ENCODE measurements around the gene ARHGEF10L.

Gene ARHGEF10L

DNA sequence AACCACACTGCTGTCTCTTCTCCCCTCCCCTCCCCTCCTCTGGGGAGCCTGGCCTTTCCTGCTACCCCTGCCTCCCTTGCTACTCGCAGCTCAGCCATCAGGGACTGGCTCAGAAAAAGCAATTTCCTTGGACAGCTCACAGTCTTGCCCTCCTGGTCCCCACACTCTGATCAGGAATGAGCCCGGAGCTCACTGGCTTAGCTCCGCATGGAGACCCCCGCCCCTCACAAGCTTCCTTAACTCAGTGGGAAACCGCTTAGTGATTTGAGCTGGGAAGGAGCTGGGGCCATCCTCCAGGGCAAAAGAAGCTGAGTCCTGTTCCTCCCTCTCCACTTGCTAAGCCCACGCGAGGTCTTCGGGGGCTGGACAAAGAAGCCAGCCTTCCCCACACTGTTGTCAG is 145.3 kb downstream of the ARHGEF10L start:
- Histone ChIP-seq H3K79me2 (ENCODE audit: control insufficient read depth, low read length) (no peaks in the 10 kb centered on the region), H3K4me2 (ENCODE audit: low read length) (no peak overlapping the region)
- TF ChIP-seq EZH2phosphoT487 (IDR thresholded peaks at IDR 0.05; ENCODE audit: borderline replicate concordance, low read length): no peak
- TF ChIP-seq, protein P1, sequence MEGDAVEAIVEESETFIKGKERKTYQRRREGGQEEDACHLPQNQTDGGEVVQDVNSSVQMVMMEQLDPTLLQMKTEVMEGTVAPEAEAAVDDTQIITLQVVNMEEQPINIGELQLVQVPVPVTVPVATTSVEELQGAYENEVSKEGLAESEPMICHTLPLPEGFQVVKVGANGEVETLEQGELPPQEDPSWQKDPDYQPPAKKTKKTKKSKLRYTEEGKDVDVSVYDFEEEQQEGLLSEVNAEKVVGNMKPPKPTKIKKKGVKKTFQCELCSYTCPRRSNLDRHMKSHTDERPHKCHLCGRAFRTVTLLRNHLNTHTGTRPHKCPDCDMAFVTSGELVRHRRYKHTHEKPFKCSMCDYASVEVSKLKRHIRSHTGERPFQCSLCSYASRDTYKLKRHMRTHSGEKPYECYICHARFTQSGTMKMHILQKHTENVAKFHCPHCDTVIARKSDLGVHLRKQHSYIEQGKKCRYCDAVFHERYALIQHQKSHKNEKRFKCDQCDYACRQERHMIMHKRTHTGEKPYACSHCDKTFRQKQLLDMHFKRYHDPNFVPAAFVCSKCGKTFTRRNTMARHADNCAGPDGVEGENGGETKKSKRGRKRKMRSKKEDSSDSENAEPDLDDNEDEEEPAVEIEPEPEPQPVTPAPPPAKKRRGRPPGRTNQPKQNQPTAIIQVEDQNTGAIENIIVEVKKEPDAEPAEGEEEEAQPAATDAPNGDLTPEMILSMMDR (IDR thresholded peaks at IDR 0.05; ENCODE audit: low read depth, low read length, poor library complexity, severe bottlenecking): no peak

DNA sequence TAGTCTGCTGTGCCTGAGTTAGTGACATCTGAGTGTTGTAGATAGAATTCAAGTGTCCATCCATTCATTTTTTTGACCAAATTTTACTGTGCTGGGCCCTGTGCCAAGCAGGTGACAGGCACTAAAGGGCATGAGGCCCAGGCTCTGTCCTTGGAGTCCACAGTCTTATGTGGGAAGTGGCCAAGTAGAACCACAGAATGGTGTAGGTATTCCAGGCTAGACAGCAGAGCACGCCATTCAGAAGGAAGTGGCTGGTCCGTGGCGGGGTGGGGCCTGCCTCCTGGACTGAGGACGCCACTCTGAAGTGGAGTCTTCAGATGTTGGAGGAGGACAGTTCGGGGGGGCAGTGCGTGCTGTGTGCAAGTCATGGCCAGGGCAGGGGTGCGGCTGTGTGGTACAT is 146.8 kb downstream of the ARHGEF10L start:
- H3K27me3 ChIP-seq (ENCODE audit: control insufficient read depth, low read length): no peaks in the 10 kb centered on the region
- H3F3A ChIP-seq (ENCODE audit: control insufficient read depth, insufficient read depth): no peaks in the 10 kb centered on the region
- no peaks in the 10 kb centered on the region for H3K36me3 ChIP-seq (ENCODE audit: control insufficient read depth, low read length)
- 0 out of 2 replicates have a peak, but pooled peaks cover 4% of the 10 kb centered on the region for H3K9me3 ChIP-seq (ENCODE audit: control insufficient read depth, insufficient read depth, low read length)
- TF ChIP-seq EZH2phosphoT487 (IDR thresholded peaks at IDR 0.05; ENCODE audit: borderline replicate concordance, low read length): no peak
- TF ChIP-seq, protein P1 (IDR thresholded peaks at IDR 0.05; ENCODE audit: low read depth, low read length, poor library complexity, severe bottlenecking): no peak
- no peak overlapping the region for H3K4me3 ChIP-seq (ENCODE audit: low read length)
- H3K27ac ChIP-seq (ENCODE audit: low read depth, low read length): no peak overlapping the region
- no peak overlapping the region for H3K4me2 ChIP-seq (ENCODE audit: low read length)
- no peaks in the 10 kb centered on the region for H3K4me1 ChIP-seq (ENCODE audit: control insufficient read depth, low read length)
- H4K20me1 ChIP-seq (ENCODE audit: control insufficient read depth, insufficient read depth, low read depth, low read length): no peaks in the 10 kb centered on the region
- H3K79me2 ChIP-seq (ENCODE audit: control insufficient read depth, low read length): no peaks in the 10 kb centered on the region
- H3K9me2 ChIP-seq (replicated peaks; ENCODE audit: control insufficient read depth, low read length): no peaks in the 10 kb centered on the region

More for the DNA sequence above, 145.3 kb downstream of the ARHGEF10L start:
- Histone ChIP-seq H3K36me3 (ENCODE audit: control insufficient read depth, low read length) (no peaks in the 10 kb centered on the region), H3F3A (ENCODE audit: control insufficient read depth, insufficient read depth) (no peaks in the 10 kb centered on the region), H3K27me3 (ENCODE audit: control insufficient read depth, low read length) (no peaks in the 10 kb centered on the region), H3K9me3 (ENCODE audit: control insufficient read depth, insufficient read depth, low read length) (0 out of 2 replicates have a peak, but pooled peaks cover 2% of the 10 kb centered on the region), H3K9me2 (replicated peaks; ENCODE audit: control insufficient read depth, low read length) (no peaks in the 10 kb centered on the region), H3K4me1 (ENCODE audit: control insufficient read depth, low read length) (no peaks in the 10 kb centered on the region), H4K20me1 (ENCODE audit: control insufficient read depth, insufficient read depth, low read depth, low read length) (no peaks in the 10 kb centered on the region), H3K4me3 (ENCODE audit: low read length) (no peak overlapping the region), H3K27ac (ENCODE audit: low read depth, low read length) (no peak overlapping the region)

DNA sequence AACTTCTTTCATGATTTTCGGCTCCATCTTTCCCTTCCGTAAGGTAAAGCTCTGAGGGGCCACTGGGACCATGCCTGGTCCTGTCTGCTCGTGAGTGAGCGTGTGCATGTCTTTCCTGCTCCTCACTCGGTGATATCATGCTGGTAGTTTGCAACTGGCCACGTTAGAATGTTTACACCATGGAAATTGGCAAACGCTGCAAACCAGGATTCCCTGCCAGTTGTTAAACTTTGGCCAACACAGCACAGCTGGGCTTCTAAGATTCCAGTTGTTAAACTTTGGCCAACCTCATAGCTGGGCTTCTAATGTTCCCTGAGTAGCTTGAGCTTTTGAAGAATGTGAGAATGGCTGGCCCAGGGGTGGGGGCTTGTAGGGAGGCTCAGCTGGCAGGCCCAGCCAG is 147.6 kb downstream of the ARHGEF10L start:
- no peaks in the 10 kb centered on the region for H3K79me2 ChIP-seq (ENCODE audit: control insufficient read depth, low read length)
- no peak overlapping the region for H3K27ac ChIP-seq (ENCODE audit: low read depth, low read length)
- TF ChIP-seq, protein P1 (IDR thresholded peaks at IDR 0.05; ENCODE audit: low read depth, low read length, poor library complexity, severe bottlenecking): no peak
- no peak for TF ChIP-seq EZH2phosphoT487 (IDR thresholded peaks at IDR 0.05; ENCODE audit: borderline replicate concordance, low read length)
- no peaks in the 10 kb centered on the region for H3K36me3 ChIP-seq (ENCODE audit: control insufficient read depth, low read length)
- no peaks in the 10 kb centered on the region for H4K20me1 ChIP-seq (ENCODE audit: control insufficient read depth, insufficient read depth, low read depth, low read length)
- no peak overlapping the region for H3K4me3 ChIP-seq (ENCODE audit: low read length)
- H3K4me2 ChIP-seq (ENCODE audit: low read length): no peak overlapping the region
- 0 out of 2 replicates have a peak, but pooled peaks cover 4% of the 10 kb centered on the region for H3K9me3 ChIP-seq (ENCODE audit: control insufficient read depth, insufficient read depth, low read length)
- H3K9me2 ChIP-seq (replicated peaks; ENCODE audit: control insufficient read depth, low read length): no peaks in the 10 kb centered on the region
- H3F3A ChIP-seq (ENCODE audit: control insufficient read depth, insufficient read depth): no peaks in the 10 kb centered on the region
- H3K4me1 ChIP-seq (ENCODE audit: control insufficient read depth, low read length): no peaks in the 10 kb centered on the region
- no peaks in the 10 kb centered on the region for H3K27me3 ChIP-seq (ENCODE audit: control insufficient read depth, low read length)

Measured in DOHH2 (cell line).